ENCODE data around the gene ATP6V0A4. TPM values are rescaled to one million over a fixed set of nuclear protein-coding genes. Genes with fewer than 3 reads are reported as not detected.
A peak's percentile ranks its signal among the peaks of the same experiment; 100 is the strongest.

The ATP6V0A4 gene
- total RNA-seq, 1 donor from 2014 or later, result 0.25 TPM

DNA sequence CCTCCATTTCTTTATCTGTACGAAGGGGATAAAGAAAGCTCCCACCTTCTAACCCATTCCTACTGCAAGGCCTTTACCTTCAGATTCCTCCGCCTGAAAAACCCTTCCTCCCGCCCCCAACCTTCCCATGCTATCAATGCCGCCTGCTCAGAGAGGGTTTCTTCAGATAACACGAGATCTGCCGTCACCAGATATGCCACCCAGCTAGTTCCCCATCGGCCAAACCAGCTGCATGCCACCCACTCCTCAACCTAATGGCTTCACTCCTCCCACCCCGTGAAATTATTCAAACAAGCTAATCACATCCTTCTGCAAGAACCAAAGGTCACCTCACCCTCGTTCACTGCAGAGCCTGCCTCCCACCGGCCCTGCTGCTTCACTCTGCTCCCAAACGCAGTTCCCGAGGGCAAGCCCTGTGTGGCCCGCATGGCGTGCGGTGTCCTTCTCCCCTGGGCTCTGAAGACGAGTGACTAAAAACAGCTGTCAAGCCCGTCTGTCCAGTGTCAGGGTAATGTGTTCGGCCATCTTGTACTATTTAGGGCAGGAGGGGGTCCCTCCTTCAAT, 47.0 kb downstream of the ATP6V0A4 start:
- Histone ChIP-seq H3K9me3 (ENCODE audit: insufficient read depth, low read depth, low read length) (no peaks in the 10 kb centered on the region), H3K4me1 (ENCODE audit: insufficient read depth, low read length) (no peaks in the 10 kb centered on the region), H3K4me2 (ENCODE audit: low read length) (no peak overlapping the region), H3K4me3 (ENCODE audit: insufficient read depth, low read depth, low read length) (no peak overlapping the region), H3K9ac (ENCODE audit: low read length) (no peak overlapping the region), H2AFZ (ENCODE audit: low read depth, low read length) (no peak overlapping the region), H3K36me3 (ENCODE audit: insufficient read depth, low read length) (no peaks in the 10 kb centered on the region), H3K27me3 (ENCODE audit: insufficient read depth, low read length) (no peaks in the 10 kb centered on the region), H4K20me1 (ENCODE audit: insufficient read depth, low read length) (no peaks in the 10 kb centered on the region), H3K27ac (ENCODE audit: low read depth, low read length) (no peak overlapping the region), H3K79me2 (ENCODE audit: insufficient read depth, low read length) (no peaks in the 10 kb centered on the region)
- DNase-seq (ENCODE audit: low read depth) (no peak), FAIRE-seq (no peak)
- Mint-ChIP-seq H3K27me3 (ENCODE audit: low read depth, unreplicated experiment) (peaks cover 8% of the 10 kb centered on the region), H3K4me1 (ENCODE audit: low read depth, unreplicated experiment) (peaks cover 18% of the 10 kb centered on the region), H3K36me3 (ENCODE audit: low read depth, unreplicated experiment) (no peaks in the 10 kb centered on the region), H3K4me3 (ENCODE audit: unreplicated experiment) (no peak overlapping the region), H3K27ac (ENCODE audit: unreplicated experiment) (peak overlapping the region; percentile 56), H3K9me3 (ENCODE audit: unreplicated experiment) (peaks cover 2% of the 10 kb centered on the region)
- no peak for TF ChIP-seq EZH2 (IDR thresholded peaks at IDR 0.05; ENCODE audit: insufficient read depth, low read length)
- no peak for TF ChIP-seq CTCF (IDR thresholded peaks at IDR 0.05; ENCODE audit: insufficient read depth, low read depth, low read length)

DNA sequence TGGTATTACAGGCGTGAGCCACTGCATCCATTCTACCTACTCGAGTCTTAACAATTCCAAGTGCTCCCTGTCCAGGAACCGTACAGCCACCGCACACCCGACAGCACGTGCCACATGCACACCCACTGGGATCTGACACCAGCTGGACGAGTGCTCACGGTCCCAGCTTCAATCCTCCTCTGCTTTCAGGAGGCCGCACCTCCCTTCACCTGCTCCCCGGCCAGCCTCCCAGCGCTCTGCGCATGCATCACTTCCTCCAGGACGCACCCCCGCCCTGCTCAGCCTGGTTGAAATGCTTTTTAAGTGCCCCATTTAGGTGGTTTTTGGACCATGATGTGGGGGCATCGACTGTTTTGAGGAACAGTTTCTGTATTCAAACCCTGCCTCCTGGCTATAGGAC, 47.5 kb downstream of the ATP6V0A4 start:
- Histone ChIP-seq H3K36me3 (ENCODE audit: insufficient read depth, low read length) (no peaks in the 10 kb centered on the region), H2AFZ (ENCODE audit: low read depth, low read length) (no peak overlapping the region), H3K4me1 (ENCODE audit: insufficient read depth, low read length) (no peaks in the 10 kb centered on the region), H3K9ac (ENCODE audit: low read length) (no peak overlapping the region), H3K9me3 (ENCODE audit: insufficient read depth, low read depth, low read length) (no peaks in the 10 kb centered on the region), H3K79me2 (ENCODE audit: insufficient read depth, low read length) (no peaks in the 10 kb centered on the region), H3K27me3 (ENCODE audit: insufficient read depth, low read length) (no peaks in the 10 kb centered on the region), H3K4me2 (ENCODE audit: low read length) (no peak overlapping the region), H3K4me3 (ENCODE audit: insufficient read depth, low read depth, low read length) (no peak overlapping the region), H3K27ac (ENCODE audit: low read depth, low read length) (no peak overlapping the region), H4K20me1 (ENCODE audit: insufficient read depth, low read length) (no peaks in the 10 kb centered on the region)
- FAIRE-seq, result no peak
- no peak for TF ChIP-seq CTCF (IDR thresholded peaks at IDR 0.05; ENCODE audit: insufficient read depth, low read depth, low read length)
- TF ChIP-seq EZH2 (IDR thresholded peaks at IDR 0.05; ENCODE audit: insufficient read depth, low read length), result no peak
- H3K4me3 Mint-ChIP-seq (ENCODE audit: unreplicated experiment), result no peak overlapping the region
- H3K9me3 Mint-ChIP-seq (ENCODE audit: unreplicated experiment), result peaks cover 2% of the 10 kb centered on the region
- no peaks in the 10 kb centered on the region for H3K36me3 Mint-ChIP-seq (ENCODE audit: low read depth, unreplicated experiment)
- no peak overlapping the region for H3K27ac Mint-ChIP-seq (ENCODE audit: unreplicated experiment)
- H3K27me3 Mint-ChIP-seq (ENCODE audit: low read depth, unreplicated experiment), result peaks cover 8% of the 10 kb centered on the region
- no peak for DNase-seq (ENCODE audit: low read depth)
- peaks cover 13% of the 10 kb centered on the region for H3K4me1 Mint-ChIP-seq (ENCODE audit: low read depth, unreplicated experiment)

DNA sequence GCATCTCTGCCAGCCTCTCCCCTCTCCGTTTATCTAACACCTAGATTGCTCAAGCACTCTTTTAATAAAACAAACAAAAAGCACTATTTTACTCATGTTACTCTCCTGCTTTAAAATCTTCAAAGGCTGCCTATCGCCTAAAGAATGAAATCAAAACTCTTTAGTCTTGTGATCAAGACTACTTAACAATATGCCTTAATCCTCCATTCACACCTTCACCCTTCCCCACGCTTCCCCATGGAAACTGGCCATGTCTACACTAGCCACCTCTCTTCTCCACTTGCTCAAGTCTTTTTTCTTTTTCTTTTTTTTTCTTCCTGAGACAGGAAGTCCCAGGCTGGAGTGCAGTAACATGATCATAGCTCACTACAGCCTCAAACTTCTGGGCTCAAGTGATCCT, 48.0 kb downstream of the ATP6V0A4 start:
- H3K27ac ChIP-seq (ENCODE audit: low read depth, low read length), result no peak overlapping the region
- H3K4me1 ChIP-seq (ENCODE audit: insufficient read depth, low read length), result no peaks in the 10 kb centered on the region
- FAIRE-seq (no peak), DNase-seq (ENCODE audit: low read depth) (no peak)
- no peaks in the 10 kb centered on the region for H3K79me2 ChIP-seq (ENCODE audit: insufficient read depth, low read length)
- H3K4me3 ChIP-seq (ENCODE audit: insufficient read depth, low read depth, low read length), result no peak overlapping the region
- H3K27me3 Mint-ChIP-seq (ENCODE audit: low read depth, unreplicated experiment), result peaks cover 8% of the 10 kb centered on the region
- no peaks in the 10 kb centered on the region for H3K36me3 Mint-ChIP-seq (ENCODE audit: low read depth, unreplicated experiment)
- H3K9me3 Mint-ChIP-seq (ENCODE audit: unreplicated experiment), result peaks cover 2% of the 10 kb centered on the region
- peaks cover 7% of the 10 kb centered on the region for H3K4me1 Mint-ChIP-seq (ENCODE audit: low read depth, unreplicated experiment)
- no peaks in the 10 kb centered on the region for H3K36me3 ChIP-seq (ENCODE audit: insufficient read depth, low read length)
- H2AFZ ChIP-seq (ENCODE audit: low read depth, low read length), result no peak overlapping the region
- H3K27me3 ChIP-seq (ENCODE audit: insufficient read depth, low read length), result no peaks in the 10 kb centered on the region
- no peak overlapping the region for H3K9ac ChIP-seq (ENCODE audit: low read length)
- no peak overlapping the region for H3K4me3 Mint-ChIP-seq (ENCODE audit: unreplicated experiment)
- no peak overlapping the region for H3K4me2 ChIP-seq (ENCODE audit: low read length)
- no peak for TF ChIP-seq EZH2 (IDR thresholded peaks at IDR 0.05; ENCODE audit: insufficient read depth, low read length)
- TF ChIP-seq CTCF (IDR thresholded peaks at IDR 0.05; ENCODE audit: insufficient read depth, low read depth, low read length), result no peak
- no peaks in the 10 kb centered on the region for H3K9me3 ChIP-seq (ENCODE audit: insufficient read depth, low read depth, low read length)
- no peaks in the 10 kb centered on the region for H4K20me1 ChIP-seq (ENCODE audit: insufficient read depth, low read length)
- H3K27ac Mint-ChIP-seq (ENCODE audit: unreplicated experiment), result no peak overlapping the region

All from astrocyte (in vitro differentiated cells and primary cell).